SU-DHL-6 (cell line): Measurements from ENCODE around the gene TTLL13.

ENCODE experiments used
- H2AFZ ChIP-seq: fragments of 200-600 bp; sonication (generic); 2 replicates; pipeline ENCODE4 v1.6.1; 2014; ENCODE audit warnings: low read depth, mild to moderate bottlenecking, moderate library complexity, mixed read lengths, antibody characterized with exemption, low read length; ENCODE audit not compliant: severe bottlenecking
- H3F3A ChIP-seq: fragments of 200-600 bp; shearing (Covaris generic); 2 replicates; pipeline ENCODE4 v1.6.0; 2016; ENCODE audit warnings: antibody characterized with exemption, mild to moderate bottlenecking; ENCODE audit not compliant: insufficient read depth
- H3K27ac ChIP-seq: fragments of 200-600 bp; sonication (generic); 2 replicates; pipeline ENCODE4 v1.5.1; 2016; ENCODE audit warnings: low read depth, mild to moderate bottlenecking, low read length, moderate library complexity, mixed read lengths
- H3K27me3 ChIP-seq: fragments of 200-600 bp; sonication (generic), shearing (Covaris generic); 2 replicates; pipeline ENCODE4 v1.6.0; 2014; ENCODE audit warnings: mild to moderate bottlenecking, low read length
- H3K36me3 ChIP-seq: fragments of 200-600 bp; sonication (generic); 2 replicates; pipeline ENCODE4 v1.6.1; 2014; ENCODE audit warnings: mild to moderate bottlenecking, low read length, mixed read lengths
- H3K4me2 ChIP-seq: fragments of 300-600, 200-600 bp; shearing (Covaris generic), sonication (generic); 2 replicates; pipeline ENCODE4 v1.6.0; 2014; ENCODE audit warnings: low read length, low read depth, mild to moderate bottlenecking; ENCODE audit not compliant: poor library complexity, severe bottlenecking
- H3K4me3 ChIP-seq: fragments of 200-600 bp; sonication (generic); 2 replicates; pipeline ENCODE4 v1.5.1; 2014; ENCODE audit warnings: antibody characterized with exemption, low read length, mild to moderate bottlenecking, mixed read lengths; ENCODE audit not compliant: insufficient read depth, poor library complexity, severe bottlenecking
- H3K79me2 ChIP-seq: fragments of 200-600 bp; sonication (generic); 2 replicates; pipeline ENCODE4 v1.6.1; 2014; ENCODE audit warnings: mild to moderate bottlenecking, low read length, moderate library complexity; ENCODE audit not compliant: insufficient read depth
- H3K9ac ChIP-seq: fragments of 200-600 bp; sonication (generic); 2 replicates; pipeline ENCODE4 v1.7.0; 2014; ENCODE audit warnings: mild to moderate bottlenecking, low read length
- H3K9me2 ChIP-seq: fragments of 200-600 bp; sonication (generic); replicated peaks from 2 replicates; pipeline ENCODE4 v1.6.1; 2014; ENCODE audit warnings: low read length; ENCODE audit not compliant: insufficient read depth
- H3K9me3 ChIP-seq: fragments of 200-600 bp; sonication (generic); 2 replicates; pipeline ENCODE4 v1.6.1; 2014; ENCODE audit warnings: low read length, mixed read lengths; ENCODE audit not compliant: insufficient read depth
- H4K20me1 ChIP-seq: fragments of 200-600 bp; sonication (generic); 2 replicates; pipeline ENCODE4 v1.6.1; 2014; ENCODE audit warnings: low read depth, mild to moderate bottlenecking, antibody characterized with exemption, low read length, moderate library complexity, mixed read lengths
- CTCF ChIP-seq: fragments of 200-600 bp; sonication (generic); IDR thresholded peaks from one replicate; pipeline ENCODE4 v1.5.1; 2017; ENCODE audit warnings: antibody characterized with exemption, mild to moderate bottlenecking, low read length, moderate library complexity; ENCODE audit not compliant: insufficient read depth, poor library complexity, severe bottlenecking
- EZH2phosphoT487 ChIP-seq: fragments of 200-600 bp; sonication (generic), shearing (Covaris generic); conservative IDR thresholded peaks from 2 replicates; pipeline ENCODE4 v1.6.1; 2018; ENCODE audit warnings: mild to moderate bottlenecking, antibody characterized with exemption, low read length, moderate library complexity, mixed read lengths

Gene TTLL13

GRCh38 chr15:90264671-90265070, 15.3 kb downstream of the TTLL13 start:
- Histone ChIP-seq H2AFZ (peak overlapping the region; percentile 76), H3K79me2 (peaks cover 34% of the 10 kb centered on the region), H3K9ac (peak overlapping the region; percentile 81), H3F3A (no peaks in the 10 kb centered on the region), H4K20me1 (peaks cover 8% of the 10 kb centered on the region; the same call in 1 of the 2 replicates), H3K27ac (peak overlapping the region; percentile 68; the same call in 1 of the 2 replicates), H3K4me3 (peak overlapping the region; percentile 68), H3K36me3 (peaks cover 15% of the 10 kb centered on the region), H3K9me2 (no peaks in the 10 kb centered on the region), H3K27me3 (no peaks in the 10 kb centered on the region), H3K9me3 (no peaks in the 10 kb centered on the region), H3K4me2 (peak overlapping the region; percentile 94)
- TF ChIP-seq EZH2phosphoT487 (no peak), CTCF (no peak)

- Histone ChIP-seq H4K20me1 (peaks cover 8% of the 10 kb centered on the region; the same call in 1 of the 2 replicates), H3K27ac (peak within 1 kb of the TSS; percentile 68), H3F3A (no peaks in the 10 kb centered on the region), H3K36me3 (peaks cover 18% of the 10 kb centered on the region), H3K9me3 (no peaks in the 10 kb centered on the region), H3K9ac (peak within 1 kb of the TSS; percentile 81), H3K4me2 (peak within 1 kb of the TSS; percentile 94), H3K4me3 (peak within 1 kb of the TSS; percentile 68), H2AFZ (peak within 1 kb of the TSS; percentile 76), H3K9me2 (no peaks in the 10 kb centered on the region), H3K27me3 (no peaks in the 10 kb centered on the region), H3K79me2 (peaks cover 42% of the 10 kb centered on the region)
- TF ChIP-seq EZH2phosphoT487, result no peak
- no peak for TF ChIP-seq CTCF
Measured at GRCh38 chr15:90265271-90266060, 16.1 kb downstream of the TTLL13 start, which contains the start of gene NGRN. Gene NGRN, plus strand, starts transcription at chr15:90265672. Its CDS starts 41 bp downstream, at chr15:90265713.

- H3K4me2 ChIP-seq, result peak overlapping the region; percentile 94
- peaks cover 47% of the 10 kb centered on the region for H3K79me2 ChIP-seq
- no peaks in the 10 kb centered on the region for H3K9me2 ChIP-seq
- peak overlapping the region; percentile 81 for H3K9ac ChIP-seq
- no peak for TF ChIP-seq CTCF
- no peak for TF ChIP-seq EZH2phosphoT487
- peak overlapping the region; percentile 76 for H2AFZ ChIP-seq
- H3K36me3 ChIP-seq, result peaks cover 19% of the 10 kb centered on the region
- peaks cover 8% of the 10 kb centered on the region; the same call in 1 of the 2 replicates for H4K20me1 ChIP-seq
- no peaks in the 10 kb centered on the region for H3F3A ChIP-seq
- no peaks in the 10 kb centered on the region for H3K27me3 ChIP-seq
- H3K27ac ChIP-seq, result peak overlapping the region; percentile 68
- peak overlapping the region; percentile 68 for H3K4me3 ChIP-seq
- H3K9me3 ChIP-seq, result no peaks in the 10 kb centered on the region
Measured at GRCh38 chr15:90266061-90266431, 16.7 kb downstream of the TTLL13 start.
